ENCODE data around the gene CALML5. TPM values are rescaled to one million over a fixed set of nuclear protein-coding genes. Genes with fewer than 3 reads are reported as not detected.

Gene CALML5
- total and polyA plus RNA-seq, 2 experiments from 2014 or later, result not detected

DNA sequence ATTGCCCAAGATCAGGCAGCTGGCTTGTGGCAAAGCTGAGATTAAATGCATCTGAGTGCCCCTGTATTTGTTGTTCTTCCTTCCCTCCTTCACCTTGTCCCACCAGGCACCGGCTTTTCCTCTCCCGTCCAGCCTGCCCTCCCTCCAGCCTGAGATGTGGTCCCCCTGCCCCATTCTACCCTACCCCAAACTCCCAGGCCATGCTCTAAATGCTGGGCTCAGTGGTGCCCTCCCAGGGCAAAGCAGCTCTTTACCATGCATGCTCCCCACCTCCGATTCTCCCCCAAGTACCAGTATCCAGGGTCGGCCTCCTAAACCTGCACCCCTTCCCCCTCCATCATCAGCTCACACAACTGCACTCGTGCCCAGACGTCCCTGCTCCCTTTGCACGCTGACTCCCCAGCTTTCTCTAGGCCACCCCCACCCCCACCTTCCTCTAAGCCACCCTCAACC, 36.5 kb downstream of the CALML5 start:
- no peak overlapping the region for H3K27ac ChIP-seq
- DNase-seq, result no peak
- no peaks in the 10 kb centered on the region for H3K9me3 ChIP-seq (ENCODE audit: low read depth)
- H3K36me3 ChIP-seq (ENCODE audit: low read depth), result peaks cover 15% of the 10 kb centered on the region
- H3F3A ChIP-seq (ENCODE audit: insufficient read depth), result peaks cover 51% of the 10 kb centered on the region
- no peak for TF ChIP-seq EZH2 (IDR thresholded peaks at IDR 0.05; ENCODE audit: insufficient read depth, poor library complexity, severe bottlenecking)
- no peak for TF ChIP-seq EZH2phosphoT487 (IDR thresholded peaks at IDR 0.05; ENCODE audit: insufficient read depth, low read depth)
- H3K4me2 ChIP-seq (ENCODE audit: unreplicated experiment), result no peak overlapping the region
- H3K27me3 ChIP-seq (replicated peaks; ENCODE audit: insufficient read depth), result no peaks in the 10 kb centered on the region
- H3K79me2 ChIP-seq (ENCODE audit: insufficient read depth), result 0 out of 2 replicates have a peak, but pooled peaks cover 2% of the 10 kb centered on the region
- H3K4me1 ChIP-seq (ENCODE audit: insufficient read depth), result peaks cover 26% of the 10 kb centered on the region
- H3K4me3 ChIP-seq, result no peak overlapping the region
- in situ Hi-C loops (cut with MboI), result no loop called here
- H3K9me2 ChIP-seq (ENCODE audit: insufficient read depth), result no peaks in the 10 kb centered on the region
- no peak overlapping the region for H3K9ac ChIP-seq
- no peak overlapping the region for H2AFZ ChIP-seq
- no peaks in the 10 kb centered on the region for H4K20me1 ChIP-seq (ENCODE audit: insufficient read depth)
- 76 to 84% methylated on average over 6 of the region's 7 CpGs for WGBS, 2 experiments (ENCODE audit: low coverage in 1 of 2, low lambda C conversion rate in 2 of 2, missing lambda C conversion rate in 2 of 2)

DNA sequence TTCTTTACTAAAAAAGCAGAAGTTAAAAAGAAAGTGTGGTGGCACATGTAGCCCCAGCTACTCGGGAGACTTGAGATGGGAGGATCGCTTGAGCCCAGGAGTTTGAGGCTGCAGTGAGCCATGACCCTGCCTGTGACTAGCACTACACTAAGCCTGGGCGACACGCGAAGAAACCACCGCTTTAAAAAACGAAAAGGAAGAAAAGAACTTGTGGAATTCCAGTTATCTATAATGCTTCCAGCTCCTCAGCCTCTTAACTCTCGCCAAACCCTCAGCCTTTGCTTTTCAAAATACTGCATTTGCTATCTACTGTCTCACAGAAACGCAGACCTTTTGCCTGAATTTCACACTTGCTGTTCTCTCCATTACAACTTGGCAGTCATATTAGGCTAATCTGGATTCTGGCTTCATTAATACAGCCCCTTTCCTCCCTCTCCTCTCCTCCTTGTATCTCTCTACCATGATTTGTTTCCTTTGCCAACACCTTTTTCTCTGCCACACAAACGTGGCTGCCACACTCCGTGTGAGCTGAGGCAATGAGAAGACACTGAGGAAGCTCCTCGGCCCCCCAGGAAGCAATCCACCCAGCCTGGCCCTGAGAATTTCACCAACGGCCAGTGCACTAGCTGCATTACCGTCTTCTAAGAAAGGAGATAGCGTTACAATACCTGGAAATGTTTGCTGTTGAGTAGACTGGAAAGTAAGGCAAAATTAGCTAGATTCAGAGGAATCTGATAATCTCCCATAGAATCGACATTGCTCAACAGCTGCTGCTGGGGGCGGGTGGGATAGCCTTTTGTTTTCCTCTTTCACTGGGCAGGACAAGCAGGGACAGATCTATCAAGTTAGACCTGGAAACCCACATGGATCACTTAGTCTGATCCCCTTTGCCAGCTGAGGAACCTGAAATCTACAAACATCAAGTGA, 37.2 kb downstream of the CALML5 start:
- H3K9me2 ChIP-seq (ENCODE audit: insufficient read depth), result no peaks in the 10 kb centered on the region
- H3K9me3 ChIP-seq (ENCODE audit: low read depth), result no peaks in the 10 kb centered on the region
- in situ Hi-C loops (cut with MboI), result no loop called here
- no peak overlapping the region for H3K4me3 ChIP-seq
- WGBS, 2 experiments (ENCODE audit: low coverage in 1 of 2, low lambda C conversion rate in 2 of 2, missing lambda C conversion rate in 2 of 2), result 61 to 62% methylated on average over 17 of the region's 17 CpGs
- H3K79me2 ChIP-seq (ENCODE audit: insufficient read depth), result 0 out of 2 replicates have a peak, but pooled peaks cover 7% of the 10 kb centered on the region
- peaks cover 58% of the 10 kb centered on the region for H3F3A ChIP-seq (ENCODE audit: insufficient read depth)
- H4K20me1 ChIP-seq (ENCODE audit: insufficient read depth), result no peaks in the 10 kb centered on the region
- H3K27me3 ChIP-seq (replicated peaks; ENCODE audit: insufficient read depth), result no peaks in the 10 kb centered on the region
- peaks cover 26% of the 10 kb centered on the region for H3K4me1 ChIP-seq (ENCODE audit: insufficient read depth)
- H3K36me3 ChIP-seq (ENCODE audit: low read depth), result peaks cover 22% of the 10 kb centered on the region
- no peak overlapping the region for H2AFZ ChIP-seq
- no peak for TF ChIP-seq EZH2 (IDR thresholded peaks at IDR 0.05; ENCODE audit: insufficient read depth, poor library complexity, severe bottlenecking)
- no peak for TF ChIP-seq EZH2phosphoT487 (IDR thresholded peaks at IDR 0.05; ENCODE audit: insufficient read depth, low read depth)
- no peak overlapping the region for H3K27ac ChIP-seq
- peak overlapping the region; percentile 30 for H3K4me2 ChIP-seq (ENCODE audit: unreplicated experiment)
- peak; percentile 37 for DNase-seq
- no peak overlapping the region for H3K9ac ChIP-seq

DNA sequence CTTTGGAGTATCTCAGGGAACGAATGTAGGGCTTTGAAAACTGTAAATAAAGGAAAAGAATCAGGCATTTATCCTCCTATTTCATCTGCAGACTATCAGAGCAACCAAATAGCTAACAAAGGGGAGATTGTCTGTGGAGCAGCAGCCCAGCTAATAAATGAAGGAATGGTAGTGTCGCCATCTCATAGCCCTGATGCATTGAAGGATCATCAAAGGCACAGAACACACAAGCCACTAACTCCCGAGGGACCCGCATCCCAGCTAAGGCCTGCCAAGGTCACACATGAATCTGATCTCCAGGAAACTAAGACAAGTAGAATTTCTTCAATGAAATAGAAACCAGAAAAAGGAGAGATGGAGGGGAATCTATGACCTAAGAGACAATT, 38.2 kb downstream of the CALML5 start:
- TF ChIP-seq EZH2phosphoT487 (IDR thresholded peaks at IDR 0.05; ENCODE audit: insufficient read depth, low read depth), result no peak
- TF ChIP-seq EZH2 (IDR thresholded peaks at IDR 0.05; ENCODE audit: insufficient read depth, poor library complexity, severe bottlenecking), result no peak
- no peak overlapping the region for H3K27ac ChIP-seq
- H3K9me2 ChIP-seq (ENCODE audit: insufficient read depth), result no peaks in the 10 kb centered on the region
- in situ Hi-C loops (cut with MboI), result no loop called here
- H3K9ac ChIP-seq, result no peak overlapping the region
- WGBS, 2 experiments (ENCODE audit: low coverage in 1 of 2, low lambda C conversion rate in 2 of 2, missing lambda C conversion rate in 2 of 2), result 94 to 95% methylated on average over 4 of the region's 4 CpGs
- no peaks in the 10 kb centered on the region for H4K20me1 ChIP-seq (ENCODE audit: insufficient read depth)
- no peak overlapping the region for H2AFZ ChIP-seq
- H3F3A ChIP-seq (ENCODE audit: insufficient read depth), result peaks cover 67% of the 10 kb centered on the region
- H3K79me2 ChIP-seq (ENCODE audit: insufficient read depth), result peaks cover 16% of the 10 kb centered on the region
- no peak overlapping the region for H3K4me2 ChIP-seq (ENCODE audit: unreplicated experiment)
- DNase-seq, result peak; percentile 13
- no peaks in the 10 kb centered on the region for H3K9me3 ChIP-seq (ENCODE audit: low read depth)
- no peak overlapping the region for H3K4me3 ChIP-seq
- peaks cover 18% of the 10 kb centered on the region for H3K4me1 ChIP-seq (ENCODE audit: insufficient read depth)
- no peaks in the 10 kb centered on the region for H3K27me3 ChIP-seq (replicated peaks; ENCODE audit: insufficient read depth)
- H3K36me3 ChIP-seq (ENCODE audit: low read depth), result peaks cover 31% of the 10 kb centered on the region

- H3K9me3 ChIP-seq (ENCODE audit: low read depth), result no peaks in the 10 kb centered on the region
- peaks cover 37% of the 10 kb centered on the region for H3K36me3 ChIP-seq (ENCODE audit: low read depth)
- H3K27ac ChIP-seq, result no peak overlapping the region
- no peaks in the 10 kb centered on the region for H3K27me3 ChIP-seq (replicated peaks; ENCODE audit: insufficient read depth)
- no peaks in the 10 kb centered on the region for H3K9me2 ChIP-seq (ENCODE audit: insufficient read depth)
- WGBS, 2 experiments (ENCODE audit: low coverage in 1 of 2, low lambda C conversion rate in 2 of 2, missing lambda C conversion rate in 2 of 2), result 90 to 91% methylated on average over 14 of the region's 14 CpGs
- H3F3A ChIP-seq (ENCODE audit: insufficient read depth), result peaks cover 72% of the 10 kb centered on the region
- TF ChIP-seq EZH2 (IDR thresholded peaks at IDR 0.05; ENCODE audit: insufficient read depth, poor library complexity, severe bottlenecking) (no peak), EZH2phosphoT487 (IDR thresholded peaks at IDR 0.05; ENCODE audit: insufficient read depth, low read depth) (no peak)
- H3K4me3 ChIP-seq, result no peak overlapping the region
- DNase-seq, result no peak
- no peak overlapping the region for H3K9ac ChIP-seq
- peaks cover 14% of the 10 kb centered on the region; the same call in 1 of the 2 replicates for H3K4me1 ChIP-seq (ENCODE audit: insufficient read depth)
- H4K20me1 ChIP-seq (ENCODE audit: insufficient read depth), result no peaks in the 10 kb centered on the region
- H3K4me2 ChIP-seq (ENCODE audit: unreplicated experiment), result no peak overlapping the region
- in situ Hi-C loops (cut with MboI), result no loop called here
- no peak overlapping the region for H2AFZ ChIP-seq
- peaks cover 21% of the 10 kb centered on the region for H3K79me2 ChIP-seq (ENCODE audit: insufficient read depth)
Observed at GRCh38 chr10:5460468-5461202, 38.7 kb downstream of the CALML5 start.
